Prostate gland (tissue), 2 donors: ENCODE results near the gene TMEM184A. TPM values are rescaled to one million over a fixed set of nuclear protein-coding genes. Genes with fewer than 3 reads are reported as not detected.

Experiments
- DNase-seq: peaks from one replicate; pipeline ENCODE4 v3.0.0-alpha.2; 2019; ENCODE audit warnings: low spot score
- H3K27ac ChIP-seq, 2 donors: fragments of 200-600 bp; sonication (generic); 2 replicates each; pipeline ENCODE4 v1.5.1; 2017 to 2019
- H3K27me3 ChIP-seq: fragments of 200-600 bp; sonication (generic); replicated peaks from 2 replicates; pipeline ENCODE4 v1.5.1; 2019; ENCODE audit not compliant: insufficient read depth
- H3K36me3 ChIP-seq, 2 donors: fragments of 200-600 bp; sonication (generic); 1 replicate in 1 of 2; 2 replicates in 1 of 2; pipeline versions ENCODE4 v1.5.1 to v1.8.1; 2017 to 2019
- H3K4me1 ChIP-seq: fragments of 200-600 bp; sonication (generic); replicated peaks from 2 replicates; pipeline ENCODE4 v1.5.1; 2019
- H3K4me3 ChIP-seq, 2 donors: fragments of 200-600 bp; sonication (generic); 2 replicates each; pipeline ENCODE4 v1.5.1; 2017 to 2019
- H3K9me3 ChIP-seq: fragments of 200-600 bp; sonication (generic); 2 replicates; pipeline ENCODE4 v1.5.1; 2017
- POLR2A ChIP-seq: fragments of 450-650 bp; IDR thresholded peaks from one replicate; pipeline ENCODE4 v1.6.1; 2016; ENCODE audit warnings: antibody characterized with exemption, mild to moderate bottlenecking
- POLR2AphosphoS5 ChIP-seq: sonication (generic); formaldehyde crosslinking; IDR thresholded peaks from one replicate; pipeline ENCODE4 v1.6.1; 2017; ENCODE audit warnings: antibody characterized with exemption
- WGBS: methylation state at CpG from one replicate; pipeline ENCODE4 v1.1.5; 2018; 5-methylcytosine and 5-hydroxymethylcytosine counted together
- intact Hi-C: fragments of 100-400 bp; cut with DNase I; formaldehyde crosslinking; loops from one replicate; pipeline ENCODE4 v1.14.2; 2022
- total RNA-seq, 2 donors: library from RNA; depleted of rRNA; stranded (reverse); fragments of >200 nt; gene quantifications; one replicate each; pipeline ENCODE4 v1.1.0, GENCODE V29; 2016
- TF ChIP-seq, protein P1 (sequence below), 4 experiments: fragments of 200-600 bp in 2 of 4; fragments of 450-650 bp in 2 of 4; sonication (generic) in 2 of 4; IDR thresholded peaks; 1 replicate in 3 of 4; 2 replicates in 1 of 4; pipeline ENCODE4 v1.5.1; 2016 to 2019; ENCODE audit warnings: antibody characterized with exemption in 4 of 4, mild to moderate bottlenecking in 2 of 4, moderate library complexity in 2 of 4

Gene TMEM184A
- total RNA-seq, 2 donors from 2014 or later = 15.4 to 59.2 TPM

DNA sequence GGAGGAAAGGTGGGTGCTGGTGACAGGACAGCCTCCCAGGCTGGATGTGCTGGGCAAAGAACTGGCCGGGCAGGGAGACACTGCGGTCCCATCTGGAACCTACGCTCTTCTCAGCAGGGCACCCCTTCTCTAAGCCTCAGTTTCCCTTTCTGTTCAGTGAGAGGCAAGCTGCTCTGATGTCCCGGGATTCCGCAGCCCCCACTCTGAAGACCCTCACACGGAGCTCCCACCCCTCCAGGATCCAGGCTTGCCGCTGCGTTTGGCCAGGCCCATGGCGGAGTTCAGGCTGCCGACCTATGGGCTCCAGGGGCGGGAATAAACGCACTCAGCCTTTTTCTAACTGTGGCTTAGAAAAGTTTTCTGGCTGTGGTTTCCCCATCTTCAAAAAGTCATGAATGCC lies 41.6 kb downstream of the TMEM184A start:
- intact Hi-C loops = no loop called here

DNA sequence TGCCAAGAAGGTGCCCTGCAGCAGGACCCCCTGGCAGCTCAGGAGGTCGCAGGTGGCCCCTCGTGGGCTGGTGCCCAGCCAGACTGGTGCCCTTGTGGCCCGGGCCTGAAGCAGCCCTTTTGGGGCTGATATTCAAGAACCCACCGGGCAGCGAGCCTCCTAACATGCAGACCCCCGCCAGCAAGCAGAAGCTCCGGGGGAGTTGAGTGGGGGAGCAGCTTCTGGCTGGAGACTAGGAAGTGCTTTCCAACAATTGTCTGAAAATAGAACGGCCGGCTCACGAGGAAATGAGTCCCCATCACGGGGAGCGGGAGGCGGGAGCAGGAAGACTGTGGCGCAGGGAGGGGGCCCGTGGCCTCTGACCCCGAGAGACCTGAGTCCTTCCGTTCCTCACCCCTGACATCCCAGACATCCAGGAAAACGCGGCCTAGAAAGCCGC lies 42.3 kb downstream of the TMEM184A start:
- TF ChIP-seq, protein P1, sequence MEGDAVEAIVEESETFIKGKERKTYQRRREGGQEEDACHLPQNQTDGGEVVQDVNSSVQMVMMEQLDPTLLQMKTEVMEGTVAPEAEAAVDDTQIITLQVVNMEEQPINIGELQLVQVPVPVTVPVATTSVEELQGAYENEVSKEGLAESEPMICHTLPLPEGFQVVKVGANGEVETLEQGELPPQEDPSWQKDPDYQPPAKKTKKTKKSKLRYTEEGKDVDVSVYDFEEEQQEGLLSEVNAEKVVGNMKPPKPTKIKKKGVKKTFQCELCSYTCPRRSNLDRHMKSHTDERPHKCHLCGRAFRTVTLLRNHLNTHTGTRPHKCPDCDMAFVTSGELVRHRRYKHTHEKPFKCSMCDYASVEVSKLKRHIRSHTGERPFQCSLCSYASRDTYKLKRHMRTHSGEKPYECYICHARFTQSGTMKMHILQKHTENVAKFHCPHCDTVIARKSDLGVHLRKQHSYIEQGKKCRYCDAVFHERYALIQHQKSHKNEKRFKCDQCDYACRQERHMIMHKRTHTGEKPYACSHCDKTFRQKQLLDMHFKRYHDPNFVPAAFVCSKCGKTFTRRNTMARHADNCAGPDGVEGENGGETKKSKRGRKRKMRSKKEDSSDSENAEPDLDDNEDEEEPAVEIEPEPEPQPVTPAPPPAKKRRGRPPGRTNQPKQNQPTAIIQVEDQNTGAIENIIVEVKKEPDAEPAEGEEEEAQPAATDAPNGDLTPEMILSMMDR (IDR thresholded peaks at IDR 0.05) = no peak
- no peak for TF ChIP-seq POLR2A
- no peak for TF ChIP-seq POLR2AphosphoS5
- Histone ChIP-seq H3K4me1 (no peaks in the 10 kb centered on the region), H3K36me3 (no peaks in the 10 kb centered on the region), H3K4me3 (no peak overlapping the region), H3K27ac (no peak overlapping the region), H3K27me3 (no peaks in the 10 kb centered on the region), H3K9me3 (no peaks in the 10 kb centered on the region)
- no peak for DNase-seq
- intact Hi-C loops = no loop called here
- 34% methylated on average over 20 of the region's 20 CpGs for WGBS

More for the DNA sequence above, 41.6 kb downstream of the TMEM184A start:
- no peaks in the 10 kb centered on the region for H3K36me3 ChIP-seq
- TF ChIP-seq POLR2A (no peak), POLR2AphosphoS5 (no peak)
- TF ChIP-seq, protein P1 (IDR thresholded peaks at IDR 0.05) = no peak
- H3K9me3 ChIP-seq = no peaks in the 10 kb centered on the region
- no peak overlapping the region for H3K27ac ChIP-seq
- 83% methylated on average over 12 of the region's 12 CpGs for WGBS
- no peak for DNase-seq
- H3K27me3 ChIP-seq = no peaks in the 10 kb centered on the region
- no peak overlapping the region for H3K4me3 ChIP-seq
- no peaks in the 10 kb centered on the region for H3K4me1 ChIP-seq

DNA sequence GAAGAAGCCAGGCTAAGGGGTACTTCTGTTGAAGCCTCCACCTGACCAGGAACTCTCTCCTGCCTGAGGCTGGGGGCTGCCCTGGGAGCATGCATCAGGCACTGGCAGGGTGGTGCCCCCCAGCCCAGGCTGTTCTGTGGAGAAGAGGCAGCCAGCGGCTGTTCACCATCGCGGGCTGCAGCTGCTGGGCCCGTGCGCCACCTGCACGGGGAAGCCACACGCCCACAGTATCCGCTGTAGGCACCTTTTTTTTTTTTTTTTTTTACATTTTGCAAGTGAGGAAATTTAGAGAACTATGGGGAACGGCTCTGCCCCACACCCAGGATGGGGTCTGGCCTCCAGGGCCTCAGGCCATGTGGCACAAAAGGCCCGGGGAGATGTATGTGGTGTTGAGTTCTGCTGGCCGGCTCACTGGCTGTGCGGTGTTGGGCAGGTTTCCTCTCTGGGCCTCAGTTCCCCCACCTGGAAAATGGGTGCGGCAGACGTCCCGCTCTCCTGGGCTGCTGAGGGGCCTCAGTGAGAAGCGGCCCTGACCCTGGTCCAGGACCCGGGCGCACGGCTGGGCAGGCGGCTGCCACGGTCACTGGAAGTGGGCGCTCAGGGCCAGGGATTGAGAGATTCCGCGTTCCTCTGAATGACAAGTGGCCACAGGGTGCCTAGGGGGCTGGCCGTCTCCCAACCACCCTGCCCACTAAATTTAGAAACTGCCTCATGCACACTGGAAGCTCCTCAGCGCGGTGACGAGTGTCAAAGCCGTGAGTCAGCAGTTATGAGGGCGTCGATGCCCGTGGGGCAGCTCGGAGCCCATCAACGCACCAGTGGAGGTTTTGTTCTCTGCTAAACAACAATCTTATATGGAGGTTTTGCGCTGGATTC lies 43.0 kb downstream of the TMEM184A start:
- no peak overlapping the region for H3K27ac ChIP-seq

DNA sequence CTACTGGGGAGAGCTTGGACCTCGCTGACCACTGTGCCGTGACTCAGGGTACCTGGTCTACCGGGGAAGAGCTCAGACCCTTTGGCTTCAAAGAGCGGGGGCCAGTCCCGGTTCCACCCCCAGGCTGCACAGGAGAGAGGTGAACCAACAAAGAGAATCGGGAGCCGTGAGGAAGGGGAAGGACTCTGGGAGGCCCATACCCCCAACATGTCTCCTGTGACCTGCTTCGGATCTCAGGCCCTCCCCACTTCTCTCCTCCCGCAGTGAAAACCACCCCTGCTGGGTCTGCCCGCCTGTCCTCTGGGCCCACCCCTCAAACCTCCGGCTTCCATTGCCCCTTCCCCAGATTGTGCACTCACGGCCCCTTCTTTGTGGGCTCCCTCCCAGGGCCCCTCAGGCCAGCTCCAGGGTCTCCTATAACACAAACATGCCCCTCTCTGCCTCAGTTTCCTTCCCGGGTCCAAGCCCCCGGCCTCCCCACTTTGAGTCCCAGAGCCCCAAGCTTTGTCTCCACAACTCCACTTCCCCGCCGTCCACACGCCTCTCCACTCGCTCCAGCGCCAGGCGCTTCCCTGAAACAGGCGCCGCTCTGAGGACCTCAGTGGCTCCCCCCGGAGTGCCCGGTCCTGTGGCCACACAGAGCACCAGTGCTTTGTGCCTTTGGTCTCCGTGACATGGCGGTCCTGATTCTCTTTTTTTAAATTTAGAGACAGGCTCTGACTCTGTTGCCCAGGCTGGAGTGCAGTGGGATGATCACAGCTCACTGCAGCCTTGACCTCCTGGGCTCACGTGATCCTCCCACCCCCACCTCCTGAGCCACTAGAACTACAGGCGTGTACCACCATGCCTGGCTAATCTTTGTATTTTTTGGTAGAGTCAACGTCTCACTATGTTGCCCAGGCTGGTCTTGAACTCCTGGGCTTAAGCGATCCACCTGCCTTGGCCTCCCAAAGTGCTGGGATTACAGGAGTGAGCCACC lies 44.3 kb downstream of the TMEM184A start:
- Histone ChIP-seq H3K36me3 (no peaks in the 10 kb centered on the region), H3K4me3 (no peak overlapping the region), H3K9me3 (no peaks in the 10 kb centered on the region), H3K4me1 (no peaks in the 10 kb centered on the region), H3K27me3 (no peaks in the 10 kb centered on the region), H3K27ac (no peak overlapping the region)
- TF ChIP-seq, protein P1 (IDR thresholded peaks at IDR 0.05) = no peak
- TF ChIP-seq POLR2AphosphoS5 (no peak), POLR2A (no peak)
- no peak for DNase-seq
- intact Hi-C loops = no loop called here
- 78% methylated on average over 29 of the region's 30 CpGs for WGBS

More for the DNA sequence above, 43.0 kb downstream of the TMEM184A start:
- Histone ChIP-seq H3K9me3 (no peaks in the 10 kb centered on the region), H3K4me1 (no peaks in the 10 kb centered on the region), H3K27me3 (no peaks in the 10 kb centered on the region), H3K36me3 (no peaks in the 10 kb centered on the region), H3K4me3 (no peak overlapping the region)
- WGBS = 58% methylated on average over 33 of the region's 35 CpGs
- no peak for DNase-seq
- TF ChIP-seq POLR2AphosphoS5 (no peak), POLR2A (no peak)
- TF ChIP-seq, protein P1 (IDR thresholded peaks at IDR 0.05) = no peak
- intact Hi-C loops = no loop called here
